Liver (tissue), 9 donors: ENCODE results near the gene UBE3B. TPM values are rescaled to one million over a fixed set of nuclear protein-coding genes. Genes with fewer than 3 reads are reported as not detected.

Experiments
- DNase-seq: peaks from one replicate; pipeline ENCODE4 v3.0.0-alpha.2; 2017; ENCODE audit warnings: low spot score
- H3K27ac ChIP-seq, 2 donors: one replicate each; pipeline ENCODE4 v1.7.0; 2013; ENCODE audit warnings: inconsistent platforms in 2 of 2, low read length in 2 of 2, control low read depth in 1 of 2, low read depth in 1 of 2, mild to moderate bottlenecking in 1 of 2
- H3K27me3 ChIP-seq, 4 donors: one replicate each; pipeline versions ENCODE4 v1.6.1 to v1.7.0; 2013; ENCODE audit warnings: low read length in 3 of 4, inconsistent platforms in 1 of 4, mild to moderate bottlenecking in 1 of 4, moderate library complexity in 1 of 4; ENCODE audit not compliant: control insufficient read depth in 4 of 4, insufficient read depth in 4 of 4
- H3K36me3 ChIP-seq, 4 donors: one replicate each; pipeline versions ENCODE4 v1.6.1 to v1.7.0; 2013; ENCODE audit warnings: low read length in 3 of 4, mild to moderate bottlenecking in 3 of 4, low read depth in 1 of 4, moderate library complexity in 1 of 4; ENCODE audit not compliant: control insufficient read depth in 4 of 4, insufficient read depth in 3 of 4
- H3K4me1 ChIP-seq, 4 donors: one replicate each; pipeline versions ENCODE4 v1.6.1 to v1.7.0; 2013; ENCODE audit warnings: low read length in 3 of 4, mild to moderate bottlenecking in 3 of 4, moderate library complexity in 1 of 4; ENCODE audit not compliant: control insufficient read depth in 4 of 4, insufficient read depth in 4 of 4
- H3K4me3 ChIP-seq, 3 donors: one replicate each; pipeline versions ENCODE4 v1.6.1 to v1.7.0; 2013; ENCODE audit warnings: low read length in 3 of 3, control low read depth in 1 of 3, low read depth in 1 of 3, mild to moderate bottlenecking in 1 of 3
- H3K9ac ChIP-seq, 2 donors: one replicate each; pipeline ENCODE4 v1.7.0; 2013; ENCODE audit warnings: low read length in 2 of 2, mild to moderate bottlenecking in 2 of 2, moderate library complexity in 2 of 2, control low read depth in 1 of 2, low read depth in 1 of 2
- H3K9me3 ChIP-seq, 4 donors: one replicate each; pipeline versions ENCODE4 v1.6.1 to v1.7.0; 2013; ENCODE audit warnings: low read length in 3 of 4; ENCODE audit not compliant: control insufficient read depth in 4 of 4
- CTCF ChIP-seq: fragments of 150-350 bp; IDR thresholded peaks from 2 replicates; pipeline ENCODE4 v1.5.1; 2017; ENCODE audit warnings: improper control_type of control experiment, low read depth, low read length; ENCODE audit not compliant: missing input control
- EGR1 ChIP-seq, 2 donors: IDR thresholded peaks; 2 replicates each; pipeline ENCODE4 v1.6.1; 2016 to 2018; ENCODE audit warnings: antibody characterized with exemption in 2 of 2, low read depth in 2 of 2
- FOXA2 ChIP-seq: IDR thresholded peaks from 2 replicates; pipeline ENCODE4 v1.6.1; 2016; ENCODE audit warnings: antibody characterized with exemption
- GABPA ChIP-seq, 2 donors: IDR thresholded peaks in 1 of 2; conservative IDR thresholded peaks in 1 of 2; 2 replicates each; pipeline ENCODE4 v1.6.1; 2016; ENCODE audit warnings: antibody characterized with exemption in 2 of 2, mild to moderate bottlenecking in 1 of 2, moderate library complexity in 1 of 2
- JUND ChIP-seq, 2 donors: IDR thresholded peaks; 2 replicates each; pipeline ENCODE4 v1.6.1; 2016; ENCODE audit warnings: antibody characterized with exemption in 2 of 2
- MAX ChIP-seq: IDR thresholded peaks from 2 replicates; pipeline ENCODE4 v1.6.1; 2016; ENCODE audit warnings: antibody characterized with exemption
- NR2F2 ChIP-seq: IDR thresholded peaks from 2 replicates; pipeline ENCODE4 v1.6.1; 2016; ENCODE audit warnings: antibody characterized with exemption
- REST ChIP-seq: IDR thresholded peaks from 2 replicates; pipeline ENCODE4 v1.6.1; 2016; ENCODE audit warnings: antibody characterized with exemption, mild to moderate bottlenecking
- RXRA ChIP-seq, 2 donors: IDR thresholded peaks; 2 replicates each; pipeline ENCODE4 v1.6.1; 2017 to 2018; ENCODE audit warnings: antibody characterized with exemption in 2 of 2, mild to moderate bottlenecking in 1 of 2
- SP1 ChIP-seq: IDR thresholded peaks from 2 replicates; pipeline ENCODE4 v1.6.1; 2018; ENCODE audit warnings: antibody characterized with exemption, mild to moderate bottlenecking
- TAF1 ChIP-seq: conservative IDR thresholded peaks from 2 replicates; pipeline ENCODE4 v1.6.1; 2016; ENCODE audit warnings: antibody characterized with exemption, mild to moderate bottlenecking
- ZBTB33 ChIP-seq: IDR thresholded peaks from 2 replicates; pipeline ENCODE4 v1.6.1; 2016; ENCODE audit warnings: antibody characterized with exemption
- WGBS: extraction: QIAGEN DNeasy Blood & Tissue Kit; methylation state at CpG from one replicate; pipeline ENCODE4 v1.1.7; 2013; 5-methylcytosine and 5-hydroxymethylcytosine counted together
- polyA plus RNA-seq, 2 donors: library from polyadenylated mRNA; stranded (reverse) in 1 of 2; unstranded in 1 of 2; fragments of 200-250 nt in 1 of 2; fragments of >200 nt in 1 of 2; fragmentation: Nextera tagmentation in 1 of 2; extraction: Ambion mirVana in 1 of 2; gene quantifications; one replicate each; pipeline versions ENCODE4 v1.2.1 to v1.2.3, GENCODE V29; 2013 to 2015
- total RNA-seq, 2 donors: library from RNA; depleted of rRNA; stranded (reverse); fragments of >200 nt; gene quantifications; one replicate each; pipeline ENCODE4 v1.2.3, GENCODE V29; 2014
- donor health status: healthy.
- donor health status: healthy.
- donor health status: healthy.
- donor health status: healthy.
- donor health status: healthy.

The UBE3B gene
- total and polyA plus RNA-seq, 4 donors: 9.3 to 43.4 (median 24.1) TPM

- TF ChIP-seq CTCF: no peak
- TF ChIP-seq RXRA (IDR thresholded peaks at IDR 0.05): no peak
- TF ChIP-seq EGR1 (IDR thresholded peaks at IDR 0.05; ENCODE audit: low read depth in 2 of 2): no peak
- no peak for TF ChIP-seq TAF1
- no peak for TF ChIP-seq ZBTB33
- no peak for TF ChIP-seq GABPA (IDR thresholded peaks at IDR 0.05 in 1 of 2, conservative IDR thresholded peaks at IDR 0.05 in 1 of 2)
- no peak for TF ChIP-seq SP1
- TF ChIP-seq JUND (IDR thresholded peaks at IDR 0.05): no peak
- TF ChIP-seq NR2F2: no peak
- WGBS: 95% methylated on average over 10 of the region's 10 CpGs
- H3K4me1 ChIP-seq: peaks cover 2 to 49% (median 37%) of the 10 kb centered on the region in 4 donors
- DNase-seq: no peak
- H3K27me3 ChIP-seq: no peaks in the 10 kb centered on the region
- H3K4me3 ChIP-seq: no peak overlapping the region
- H3K9me3 ChIP-seq: no peaks in the 10 kb centered on the region
- no peak overlapping the region for H3K27ac ChIP-seq
- no peak overlapping the region for H3K9ac ChIP-seq
- peaks cover 4 to 17% (median 6%) of the 10 kb centered on the region in 4 donors for H3K36me3 ChIP-seq
Measured at GRCh38 chr12:109559601-109560000, 82.2 kb downstream of the UBE3B start.

- no peaks in the 10 kb centered on the region for H3K27me3 ChIP-seq
- H3K36me3 ChIP-seq: peaks cover 7 to 28% (median 13%) of the 10 kb centered on the region in 4 donors
- no peak overlapping the region for H3K4me3 ChIP-seq
- no peaks in the 10 kb centered on the region for H3K9me3 ChIP-seq
- no peak overlapping the region for H3K27ac ChIP-seq
- H3K4me1 ChIP-seq: peaks cover 2 to 36% (median 26%) of the 10 kb centered on the region in 4 donors
- no peak for DNase-seq
- 92% methylated on average over 30 of the region's 30 CpGs for WGBS
- no peak for TF ChIP-seq MAX
- no peak overlapping the region for H3K9ac ChIP-seq
Measured at GRCh38 chr12:109560867-109561710, 83.7 kb downstream of the UBE3B start.

- WGBS: 97% methylated on average over 10 of the region's 10 CpGs
- Histone ChIP-seq H3K9me3 (no peaks in the 10 kb centered on the region), H3K4me1 (peaks cover 2 to 31% (median 21%) of the 10 kb centered on the region in 4 donors), H3K27me3 (no peaks in the 10 kb centered on the region), H3K9ac (no peak overlapping the region), H3K27ac (no peak overlapping the region), H3K4me3 (no peak overlapping the region), H3K36me3 (peaks cover 7 to 33% (median 14%) of the 10 kb centered on the region in 4 donors)
- TF ChIP-seq SP1: no peak
- no peak for TF ChIP-seq GABPA (IDR thresholded peaks at IDR 0.05 in 1 of 2, conservative IDR thresholded peaks at IDR 0.05 in 1 of 2)
- TF ChIP-seq EGR1 (IDR thresholded peaks at IDR 0.05; ENCODE audit: low read depth in 2 of 2): no peak
- TF ChIP-seq FOXA2: no peak
- no peak for TF ChIP-seq REST
- no peak for TF ChIP-seq NR2F2
- no peak for TF ChIP-seq ZBTB33
- no peak for TF ChIP-seq MAX
- TF ChIP-seq CTCF: no peak
- DNase-seq: no peak
Measured at GRCh38 chr12:109561711-109562030, 84.2 kb downstream of the UBE3B start.
